ENCODE data around the gene RND2.

DNA sequence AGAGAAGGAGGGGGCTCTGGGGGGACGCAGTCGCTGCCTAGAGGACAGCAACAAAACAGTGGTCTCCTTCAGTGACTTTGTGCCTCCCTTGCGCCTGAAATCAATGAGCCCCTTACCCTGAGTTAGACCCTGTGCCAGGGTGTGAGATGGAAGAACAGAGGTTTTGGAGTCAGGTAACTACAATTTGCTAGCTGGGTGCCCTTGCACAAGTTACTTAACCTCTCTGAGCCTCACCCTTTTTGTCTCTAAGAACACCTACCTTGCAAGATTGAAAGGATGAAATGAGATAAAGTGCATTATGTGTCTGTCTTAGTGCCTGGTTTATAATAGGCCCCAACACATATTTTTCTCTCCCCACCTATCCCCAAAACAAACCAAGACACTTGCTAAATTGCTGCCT, 9.9 kb downstream of the RND2 start:
- TF ChIP-seq CTCF (IDR thresholded peaks at IDR 0.05): no peak
- TF ChIP-seq EZH2 (IDR thresholded peaks at IDR 0.05; ENCODE audit: borderline replicate concordance, insufficient read depth, low read depth, low read length, poor library complexity, severe bottlenecking): no peak

Data from B cell (primary cell).